ENCODE results near the gene DCAF16. TPM values are rescaled to one million over a fixed set of nuclear protein-coding genes. Genes with fewer than 3 reads are reported as not detected.

The DCAF16 gene
- total RNA-seq, 4 donors from 2014 or later: 23.4 to 28.7 (median 26.3) TPM

GRCh38 chr4:17787315-17787714 is 23.2 kb downstream of the DCAF16 start:
- intact Hi-C loops (cut with DNase I): no loop called here

GRCh38 chr4:17786567-17786966 is 24.0 kb downstream of the DCAF16 start:
- 67% methylated on average over 5 of the region's 5 CpGs for WGBS
- intact Hi-C loops (cut with DNase I): no loop called here
- H3K36me3 ChIP-seq: peaks cover 0 to 4% (median 0%) of the 10 kb centered on the region in 4 donors
- H3K9me3 ChIP-seq: no peaks in the 10 kb centered on the region
- peaks cover 0 to 3% (median 0%) of the 10 kb centered on the region in 4 donors for H3K27me3 ChIP-seq
- TF ChIP-seq EP300 (IDR thresholded peaks at IDR 0.05): no peak
- TF ChIP-seq POLR2AphosphoS5 (IDR thresholded peaks at IDR 0.05): no peak
- no peak for TF ChIP-seq POLR2A (IDR thresholded peaks at IDR 0.05; ENCODE audit: low read depth)
- TF ChIP-seq, protein P1, sequence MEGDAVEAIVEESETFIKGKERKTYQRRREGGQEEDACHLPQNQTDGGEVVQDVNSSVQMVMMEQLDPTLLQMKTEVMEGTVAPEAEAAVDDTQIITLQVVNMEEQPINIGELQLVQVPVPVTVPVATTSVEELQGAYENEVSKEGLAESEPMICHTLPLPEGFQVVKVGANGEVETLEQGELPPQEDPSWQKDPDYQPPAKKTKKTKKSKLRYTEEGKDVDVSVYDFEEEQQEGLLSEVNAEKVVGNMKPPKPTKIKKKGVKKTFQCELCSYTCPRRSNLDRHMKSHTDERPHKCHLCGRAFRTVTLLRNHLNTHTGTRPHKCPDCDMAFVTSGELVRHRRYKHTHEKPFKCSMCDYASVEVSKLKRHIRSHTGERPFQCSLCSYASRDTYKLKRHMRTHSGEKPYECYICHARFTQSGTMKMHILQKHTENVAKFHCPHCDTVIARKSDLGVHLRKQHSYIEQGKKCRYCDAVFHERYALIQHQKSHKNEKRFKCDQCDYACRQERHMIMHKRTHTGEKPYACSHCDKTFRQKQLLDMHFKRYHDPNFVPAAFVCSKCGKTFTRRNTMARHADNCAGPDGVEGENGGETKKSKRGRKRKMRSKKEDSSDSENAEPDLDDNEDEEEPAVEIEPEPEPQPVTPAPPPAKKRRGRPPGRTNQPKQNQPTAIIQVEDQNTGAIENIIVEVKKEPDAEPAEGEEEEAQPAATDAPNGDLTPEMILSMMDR (IDR thresholded peaks at IDR 0.05): no peak
- H3K27ac ChIP-seq (replicated peaks in 1 of 4): no peak overlapping the region
- DNase-seq (ENCODE audit: extremely low spot score): peak; percentile 53
- peaks cover 4 to 8% (median 6%) of the 10 kb centered on the region in 4 donors for H3K4me1 ChIP-seq
- no peak overlapping the region for H3K4me3 ChIP-seq

More at GRCh38 chr4:17787315-17787714, 23.2 kb downstream of the DCAF16 start:
- Histone ChIP-seq H3K4me3 (no peak overlapping the region), H3K27ac (replicated peaks in 1 of 4) (no peak overlapping the region), H3K36me3 (peaks cover 0 to 6% (median 0%) of the 10 kb centered on the region in 4 donors), H3K27me3 (no peaks in the 10 kb centered on the region), H3K4me1 (peaks cover 0 to under 1% (median 0%) of the 10 kb centered on the region in 4 donors), H3K9me3 (no peaks in the 10 kb centered on the region)
- TF ChIP-seq EP300 (IDR thresholded peaks at IDR 0.05) (no peak), POLR2AphosphoS5 (IDR thresholded peaks at IDR 0.05) (no peak), POLR2A (IDR thresholded peaks at IDR 0.05; ENCODE audit: low read depth) (no peak)
- TF ChIP-seq, protein P1 (IDR thresholded peaks at IDR 0.05): no peak
- DNase-seq (ENCODE audit: extremely low spot score): no peak
- WGBS: 93% methylated on average over 5 of the region's 5 CpGs

- 85% methylated on average over 5 of the region's 5 CpGs for WGBS
- peaks cover 9 to 15% (median 13%) of the 10 kb centered on the region in 4 donors for H3K4me1 ChIP-seq
- intact Hi-C loops (cut with DNase I): no loop called here
Measured at GRCh38 chr4:17785858-17786257, 24.7 kb downstream of the DCAF16 start.

GRCh38 chr4:17781300-17782287 is 29.0 kb downstream of the DCAF16 start, which contains the start of gene FAM184B:
TSS of gene FAM184B (minus strand) at chr4:17781621. CDS start at chr4:17781299, 322 bp downstream.
- intact Hi-C loops (cut with DNase I): no loop called here
- WGBS: 4% methylated on average over 63 of the region's 82 CpGs
- DNase-seq (ENCODE audit: extremely low spot score): peak; percentile 70

More at GRCh38 chr4:17785858-17786257, 24.7 kb downstream of the DCAF16 start:
- Histone ChIP-seq H3K27ac (replicated peaks in 1 of 4) (no peak overlapping the region), H3K4me3 (no peak overlapping the region), H3K9me3 (no peaks in the 10 kb centered on the region), H3K27me3 (peaks cover 0 to 10% (median 3%) of the 10 kb centered on the region in 4 donors), H3K36me3 (no peaks in the 10 kb centered on the region)
- TF ChIP-seq, protein P1 (IDR thresholded peaks at IDR 0.05): no peak
- TF ChIP-seq EP300 (IDR thresholded peaks at IDR 0.05) (no peak), POLR2A (IDR thresholded peaks at IDR 0.05; ENCODE audit: low read depth) (no peak), POLR2AphosphoS5 (IDR thresholded peaks at IDR 0.05) (no peak)
- DNase-seq (ENCODE audit: extremely low spot score): no peak

More at GRCh38 chr4:17781300-17782287, 29.0 kb downstream of the DCAF16 start, which contains the start of gene FAM184B:
- no peaks in the 10 kb centered on the region for H3K9me3 ChIP-seq
- H3K27ac ChIP-seq (replicated peaks in 1 of 4): no peak within 1 kb of the TSS
- H3K4me1 ChIP-seq: peaks cover 14 to 25% (median 22%) of the 10 kb centered on the region in 4 donors
- H3K27me3 ChIP-seq: peaks cover 0 to 25% (median 3%) of the 10 kb centered on the region in 4 donors
- TF ChIP-seq, protein P1 (IDR thresholded peaks at IDR 0.05): no peak
- no peak for TF ChIP-seq POLR2A (IDR thresholded peaks at IDR 0.05; ENCODE audit: low read depth)
- TF ChIP-seq EP300 (IDR thresholded peaks at IDR 0.05): no peak
- TF ChIP-seq POLR2AphosphoS5 (IDR thresholded peaks at IDR 0.05): no peak
- peak within 1 kb of the TSS; percentile 50 to 58 (median 54) for H3K4me3 ChIP-seq
- H3K36me3 ChIP-seq: no peaks in the 10 kb centered on the region

Data from esophagus muscularis mucosa (tissue), 4 donors.